ENCODE results near the gene KCNQ1OT1.

KCNQ1OT1 gene

DNA sequence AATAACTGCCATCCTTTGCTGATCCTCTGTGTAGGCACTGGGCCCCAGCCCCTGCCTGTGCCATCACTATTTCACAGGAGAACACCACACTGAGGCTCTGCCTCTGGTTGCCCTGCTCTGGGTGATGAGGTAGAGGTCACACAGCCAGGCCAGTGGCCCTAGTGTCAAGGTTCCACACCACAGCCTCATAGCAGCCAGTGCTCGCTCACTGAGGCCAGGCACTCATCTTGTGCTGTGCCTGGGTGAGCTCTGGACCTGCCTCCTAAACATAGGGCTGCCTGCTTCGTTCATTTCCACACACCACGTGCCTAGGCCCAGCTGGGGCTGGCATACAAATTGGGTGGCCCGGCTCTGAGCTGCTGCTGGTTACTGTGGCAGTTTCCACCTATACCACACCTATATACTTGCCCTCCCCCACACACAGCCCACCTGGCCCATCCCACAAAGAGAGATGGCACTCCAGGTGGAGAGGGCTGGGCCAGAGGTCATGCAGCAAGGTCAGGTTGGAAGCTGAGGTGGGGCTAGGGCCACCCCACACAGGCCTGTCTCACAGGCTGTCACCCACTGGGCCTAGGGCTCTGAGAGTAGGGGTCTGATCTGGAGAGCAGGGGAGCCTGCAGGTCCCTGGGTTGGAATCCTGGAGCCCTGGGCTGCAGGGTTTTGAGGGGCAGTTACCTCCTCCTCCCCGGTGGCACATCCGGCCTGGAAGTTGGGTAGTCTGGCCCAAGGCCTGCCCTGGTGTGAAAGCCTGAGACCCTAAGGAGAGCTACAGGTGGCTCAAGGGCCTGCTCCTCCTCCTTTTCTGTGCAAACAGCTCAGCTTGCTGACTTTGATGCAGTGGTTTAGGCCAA is 11.2 kb downstream of the KCNQ1OT1 start:
- no peak for DNase-seq (ENCODE audit: low read depth in 3 of 3, low spot score in 1 of 3)

DNA sequence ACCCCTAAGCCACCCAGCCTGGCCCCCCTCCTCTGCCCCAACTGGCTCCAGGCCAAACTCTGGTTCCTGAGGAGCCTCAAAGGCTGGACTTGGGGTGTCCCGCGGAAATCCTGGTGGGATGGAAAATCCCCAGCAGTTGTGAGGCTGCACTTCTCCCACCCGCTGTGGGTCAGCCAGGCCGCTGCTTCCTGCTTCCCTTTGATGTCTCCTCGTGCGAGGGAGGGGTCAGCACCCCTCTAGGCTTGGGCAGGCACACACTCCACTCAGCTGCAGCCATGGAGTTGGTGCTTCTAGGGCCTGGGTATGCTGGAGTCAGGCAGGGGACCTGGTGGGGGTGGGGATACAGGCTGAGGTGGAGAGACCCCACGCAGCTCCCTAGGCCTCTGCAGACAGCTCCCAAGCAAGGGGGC is 12.0 kb downstream of the KCNQ1OT1 start:
- no peak for DNase-seq (ENCODE audit: low read depth in 3 of 3, low spot score in 1 of 3)

DNA sequence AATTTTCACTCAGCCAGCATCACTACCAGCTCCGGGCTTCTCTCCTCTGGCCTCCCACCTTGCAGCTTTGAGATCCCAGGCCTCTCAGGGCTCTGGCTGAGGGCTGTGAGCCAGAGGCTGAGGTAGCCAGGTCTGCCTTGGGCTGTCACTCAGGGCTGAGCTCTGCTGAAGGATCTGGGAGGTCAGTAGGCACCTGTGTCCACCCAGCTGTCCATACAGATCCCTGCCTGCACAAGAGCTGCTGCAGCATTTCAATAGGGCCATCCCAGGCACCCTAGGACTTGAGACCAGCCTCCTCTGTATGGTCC is 12.6 kb downstream of the KCNQ1OT1 start:
- no peak for DNase-seq (ENCODE audit: low read depth in 3 of 3, low spot score in 1 of 3)

- DNase-seq (ENCODE audit: low read depth in 3 of 3, low spot score in 1 of 3): no peak
These were observed 13.2 kb downstream of the KCNQ1OT1 start for GRCh38 chr11:2686360-2687222.

GRCh38 chr11:2685566-2686359 is 14.0 kb downstream of the KCNQ1OT1 start:
- DNase-seq (ENCODE audit: low read depth in 3 of 3, low spot score in 1 of 3): no peak

DNA sequence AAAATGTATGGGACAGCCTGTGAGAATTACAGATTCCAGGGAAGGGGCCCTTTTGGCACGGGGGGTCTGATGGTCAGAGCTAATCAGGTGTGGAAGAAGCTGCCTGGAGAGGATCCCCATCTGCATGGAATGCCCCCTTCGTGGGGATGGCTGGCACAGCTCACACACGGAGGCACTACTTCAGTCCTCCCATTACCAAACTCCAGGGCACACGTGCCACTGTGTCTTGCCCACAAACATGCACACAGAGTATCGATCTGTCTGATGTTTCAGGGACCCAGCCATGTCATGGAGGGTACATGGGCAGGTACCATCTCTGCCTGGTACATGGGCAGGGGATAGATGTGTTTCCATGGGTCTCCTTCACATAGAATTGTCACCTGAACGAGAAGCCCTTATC is 14.7 kb downstream of the KCNQ1OT1 start:
- DNase-seq (ENCODE audit: low read depth in 3 of 3, low spot score in 1 of 3): no peak

DNA sequence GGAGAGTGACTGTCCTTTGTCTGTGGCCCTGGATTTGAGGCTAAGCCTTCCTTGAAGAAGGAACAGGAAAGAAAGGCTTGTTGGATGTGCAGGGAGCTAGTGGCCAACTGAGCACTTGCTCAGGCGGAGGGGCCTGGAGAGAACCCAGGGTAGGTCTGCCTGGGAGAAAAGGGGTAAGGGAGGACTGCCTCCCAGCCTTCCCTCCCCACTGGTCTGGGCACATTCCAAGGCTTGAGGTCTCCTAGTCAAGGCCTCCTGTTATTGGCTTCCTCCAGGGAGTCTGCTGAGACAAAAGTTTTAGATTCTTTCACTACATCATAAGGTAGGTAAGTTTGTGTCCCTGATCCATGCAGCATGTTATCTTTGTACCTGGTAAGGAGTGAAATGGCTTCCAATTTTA is 15.2 kb downstream of the KCNQ1OT1 start:
- no peak for DNase-seq (ENCODE audit: low read depth in 3 of 3, low spot score in 1 of 3)

- DNase-seq (ENCODE audit: low read depth in 3 of 3, low spot score in 1 of 3): no peak
These were observed 16.0 kb downstream of the KCNQ1OT1 start for GRCh38 chr11:2683806-2684205.

DNA sequence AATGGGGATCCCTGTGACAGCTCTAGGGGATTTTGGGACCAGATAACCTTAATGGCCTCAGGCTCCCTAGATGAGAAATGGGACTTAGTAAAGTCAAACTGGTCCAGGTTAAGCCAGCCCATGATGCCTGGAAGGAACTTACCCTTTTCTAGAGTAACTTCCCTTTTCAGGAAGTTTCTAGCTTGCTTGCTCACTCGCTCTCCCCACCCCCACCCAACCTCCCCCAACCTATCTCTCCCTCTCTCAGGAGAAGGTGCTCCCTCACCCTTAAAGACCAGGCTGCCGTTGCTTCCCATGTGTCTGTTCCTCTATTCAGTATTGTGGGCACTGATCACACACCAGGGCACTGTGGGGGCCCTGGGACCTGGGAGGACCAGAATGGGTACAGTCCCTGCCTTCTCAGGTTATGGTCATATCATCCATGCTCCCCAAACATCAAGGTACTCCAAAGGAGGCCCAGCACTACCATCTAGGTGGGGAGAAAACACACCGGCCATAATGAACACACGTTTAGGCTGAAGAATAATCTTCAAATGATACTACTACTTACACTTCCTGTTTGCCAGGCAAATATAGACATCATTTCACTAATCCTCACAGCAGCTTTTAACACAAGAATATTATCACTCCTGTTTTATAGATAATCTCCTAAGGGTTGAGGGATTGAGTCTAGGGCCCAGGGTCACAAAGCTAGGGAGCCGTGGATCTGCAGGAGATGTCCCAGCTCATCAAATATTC is 18.2 kb downstream of the KCNQ1OT1 start:
- DNase-seq (ENCODE audit: low read depth in 3 of 3, low spot score in 1 of 3): no peak

DNA sequence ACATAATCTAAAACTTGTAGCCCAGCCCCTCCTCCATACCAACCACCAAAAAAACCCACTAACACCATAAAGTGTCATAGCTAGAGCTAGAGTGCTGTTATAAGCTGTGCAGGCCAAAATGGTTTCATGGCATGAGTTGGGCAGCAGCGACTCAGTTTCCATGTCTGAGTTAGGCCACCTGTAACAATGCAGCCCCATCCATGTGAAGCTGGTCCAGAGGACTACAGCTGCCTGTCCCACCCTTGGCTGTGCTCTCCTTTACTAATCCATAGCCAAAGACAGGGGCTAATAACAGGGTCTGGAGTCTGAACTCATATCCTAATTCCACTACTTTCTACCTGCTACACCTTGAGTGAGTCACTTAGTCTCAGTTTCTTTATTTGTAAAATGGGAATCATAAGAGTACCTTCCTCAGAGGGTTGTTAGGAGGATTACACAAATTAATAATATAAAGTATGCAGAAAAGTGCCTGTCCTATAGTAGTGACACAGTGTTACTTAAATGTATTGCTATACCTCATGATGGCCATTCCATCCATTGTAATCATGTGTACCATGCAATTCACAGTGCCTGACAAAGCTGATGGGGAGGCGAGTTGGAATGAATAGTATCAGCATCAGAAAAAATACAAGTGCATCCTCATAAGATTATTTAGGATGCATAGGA is 20.6 kb downstream of the KCNQ1OT1 start:
- DNase-seq (ENCODE audit: low read depth in 3 of 3, low spot score in 1 of 3): no peak

- no peak for DNase-seq (ENCODE audit: low read depth in 3 of 3, low spot score in 1 of 3)
These were observed 21.4 kb downstream of the KCNQ1OT1 start for GRCh38 chr11:2678396-2678795.

- no peak for DNase-seq (ENCODE audit: low read depth in 3 of 3, low spot score in 1 of 3)
These were observed 22.7 kb downstream of the KCNQ1OT1 start for GRCh38 chr11:2677127-2677526.

DNA sequence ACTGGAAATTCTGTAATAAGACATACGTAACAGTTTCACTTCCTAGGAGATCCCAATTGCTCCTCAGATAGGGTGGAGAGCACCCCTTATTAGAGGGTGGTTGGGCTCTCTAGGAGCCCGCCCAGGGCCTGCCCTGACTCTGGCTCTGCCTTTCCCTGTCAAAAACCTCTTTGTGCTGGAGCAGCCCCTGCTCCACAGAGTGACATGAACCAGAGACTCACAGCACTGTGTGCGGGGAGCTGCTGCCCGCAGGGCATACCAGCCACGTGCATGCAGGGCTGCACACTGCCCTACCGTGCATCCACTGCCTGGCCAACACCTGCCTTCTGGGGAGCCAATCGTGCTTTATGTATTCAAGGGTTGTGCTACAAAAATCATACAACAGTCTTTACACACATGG is 24.3 kb downstream of the KCNQ1OT1 start:
- DNase-seq (ENCODE audit: low read depth in 3 of 3, low spot score in 1 of 3): no peak

DNA sequence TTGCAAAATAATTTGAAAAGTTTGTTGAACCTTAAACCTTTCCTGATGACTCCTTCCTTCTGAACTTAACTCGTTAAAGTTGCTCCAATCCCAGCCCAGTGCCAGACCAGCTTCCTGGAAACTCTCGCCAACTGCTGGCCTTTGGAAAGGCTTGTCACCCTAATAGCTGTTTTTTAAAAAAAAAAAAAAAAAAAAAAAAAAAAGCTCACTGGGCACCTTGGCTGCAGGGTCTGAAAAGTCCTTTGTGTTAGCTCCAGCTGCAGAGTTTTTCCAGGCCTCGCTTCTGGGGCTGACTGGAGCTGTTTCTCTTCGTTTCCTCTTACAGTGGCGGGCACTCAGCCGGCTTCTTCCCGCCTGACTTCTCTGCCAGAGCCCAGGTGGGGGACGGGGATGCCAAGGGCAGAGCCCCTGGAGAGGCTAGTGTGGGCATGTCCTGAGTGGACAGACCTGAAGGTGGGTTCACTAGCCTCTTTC is 25.1 kb downstream of the KCNQ1OT1 start:
- DNase-seq (ENCODE audit: low read depth in 3 of 3, low spot score in 1 of 3): no peak

DNA sequence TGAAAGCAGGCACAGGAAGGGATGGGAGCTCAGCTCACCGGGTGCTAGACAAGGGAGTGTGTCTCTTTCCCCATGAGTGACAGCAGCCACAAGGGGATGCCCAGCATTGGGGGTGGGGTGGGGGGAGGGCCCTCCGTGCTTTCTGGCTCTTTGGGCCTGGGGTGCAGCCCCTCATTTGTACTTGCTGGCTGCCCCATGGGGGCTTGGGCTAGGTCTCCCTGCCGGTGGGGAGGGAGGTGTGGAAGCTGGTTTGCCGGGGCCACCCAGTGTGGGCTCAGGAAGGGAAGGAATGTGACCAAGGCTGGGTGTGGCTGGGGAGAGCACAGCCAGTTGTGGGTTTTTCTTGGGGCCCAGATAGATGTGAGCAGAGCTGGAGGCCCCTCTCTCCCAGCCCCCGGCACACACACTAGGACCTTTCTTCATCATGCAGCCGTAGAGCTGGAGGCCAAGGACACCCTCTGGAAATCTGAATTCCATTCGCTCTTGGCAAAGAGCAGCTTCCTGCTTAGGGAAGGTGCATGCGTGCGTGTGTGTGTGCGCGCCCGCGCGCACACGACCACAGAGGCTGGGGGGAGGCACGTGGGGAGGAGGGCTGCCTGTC is 25.8 kb downstream of the KCNQ1OT1 start:
- DNase-seq (ENCODE audit: low read depth in 3 of 3, low spot score in 1 of 3): no peak

DNA sequence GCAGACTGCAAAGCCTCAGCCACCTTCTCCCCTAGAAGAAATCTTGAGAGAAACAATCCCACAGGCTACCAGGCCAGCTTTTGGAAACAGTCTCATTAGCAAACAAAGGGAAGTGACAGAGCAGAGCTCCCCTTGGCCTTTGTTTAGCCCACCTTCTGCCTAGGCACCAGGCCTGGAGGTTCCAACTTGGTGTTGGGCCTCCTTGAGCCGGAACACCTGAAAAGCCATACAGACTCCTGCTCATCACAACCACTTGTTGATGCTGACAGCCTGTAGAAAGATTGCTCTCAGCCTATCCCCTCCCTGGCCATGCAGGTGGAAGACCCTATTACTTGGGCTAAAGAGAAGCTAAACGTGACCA is 26.6 kb downstream of the KCNQ1OT1 start:
- no peak for DNase-seq (ENCODE audit: low read depth in 3 of 3, low spot score in 1 of 3)

- DNase-seq (ENCODE audit: low read depth in 3 of 3, low spot score in 1 of 3): no peak
These were observed 27.1 kb downstream of the KCNQ1OT1 start for GRCh38 chr11:2672553-2673249.

DNA sequence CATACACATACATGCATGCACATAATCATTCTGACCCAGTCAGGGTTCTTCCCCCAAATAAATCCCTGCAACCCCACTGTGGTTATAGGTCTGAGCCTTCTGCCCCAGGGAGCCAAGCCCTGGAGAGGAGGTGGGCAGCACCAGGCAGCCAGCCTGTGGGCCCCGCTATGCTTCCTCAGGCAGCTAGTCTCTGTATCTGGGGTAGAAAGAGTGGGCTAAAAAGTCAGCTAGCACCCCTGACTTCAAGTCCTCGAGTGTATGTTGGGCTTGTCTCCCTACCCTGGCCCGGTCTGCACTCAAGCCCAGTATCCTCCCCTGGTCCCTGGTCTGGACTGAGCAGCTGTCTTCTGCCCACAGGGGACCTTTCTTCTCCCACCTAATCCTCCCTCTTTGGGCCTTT is 28.0 kb downstream of the KCNQ1OT1 start:
- no peak for DNase-seq (ENCODE audit: low read depth in 3 of 3, low spot score in 1 of 3)

GRCh38 chr11:2670541-2671100 is 29.2 kb downstream of the KCNQ1OT1 start:
- no peak for DNase-seq (ENCODE audit: low read depth in 3 of 3, low spot score in 1 of 3)

All from stimulated activated CD4-positive, alpha-beta T cell treated with anti-CD3 and anti-CD28 coated beads, TNF-alpha, amount 100 ng/mL, for 1 hour (primary cell).